HG02938 (cell line): Measurements from ENCODE around the gene PKNOX2.

Source experiments
- ATAC-seq: cut with Tn5 transposase; IDR thresholded peaks from one replicate; pipeline ENCODE4 v1.9.1; 2021; ENCODE audit warnings: mild to moderate bottlenecking, moderate library complexity; ENCODE audit not compliant: unreplicated experiment

PKNOX2 gene

DNA sequence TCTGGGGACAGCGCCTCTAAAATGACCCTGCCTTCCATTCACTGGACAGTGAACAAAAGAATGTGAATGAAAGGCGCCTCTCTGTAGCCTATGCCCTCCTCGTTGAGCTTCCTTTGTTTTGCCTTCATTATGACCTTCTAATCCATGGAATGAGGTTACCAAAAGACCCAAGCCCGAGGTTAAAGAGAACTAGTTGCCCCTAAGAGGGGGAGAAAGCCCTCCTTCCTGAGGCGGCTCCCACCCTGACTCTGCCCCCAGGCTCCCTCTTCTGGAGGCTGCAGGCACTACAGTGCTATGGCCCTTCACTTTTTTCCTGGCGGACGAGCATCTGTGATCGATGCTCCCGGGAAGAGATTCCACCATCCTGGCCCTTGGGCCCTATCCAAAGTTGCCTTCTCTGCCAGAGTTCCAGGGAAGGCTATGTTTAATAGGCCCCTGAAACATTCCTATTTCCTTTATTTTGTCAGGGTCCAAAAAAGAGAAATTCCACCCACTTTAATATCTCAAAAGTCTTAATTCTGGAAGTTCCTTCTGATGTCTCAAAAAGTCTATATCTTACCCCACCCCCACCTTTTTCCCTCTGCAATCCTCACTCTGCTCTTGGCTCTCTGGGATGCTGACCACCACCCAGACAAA is 184.2 kb downstream of the PKNOX2 start:
- ATAC-seq: peak; percentile 52

DNA sequence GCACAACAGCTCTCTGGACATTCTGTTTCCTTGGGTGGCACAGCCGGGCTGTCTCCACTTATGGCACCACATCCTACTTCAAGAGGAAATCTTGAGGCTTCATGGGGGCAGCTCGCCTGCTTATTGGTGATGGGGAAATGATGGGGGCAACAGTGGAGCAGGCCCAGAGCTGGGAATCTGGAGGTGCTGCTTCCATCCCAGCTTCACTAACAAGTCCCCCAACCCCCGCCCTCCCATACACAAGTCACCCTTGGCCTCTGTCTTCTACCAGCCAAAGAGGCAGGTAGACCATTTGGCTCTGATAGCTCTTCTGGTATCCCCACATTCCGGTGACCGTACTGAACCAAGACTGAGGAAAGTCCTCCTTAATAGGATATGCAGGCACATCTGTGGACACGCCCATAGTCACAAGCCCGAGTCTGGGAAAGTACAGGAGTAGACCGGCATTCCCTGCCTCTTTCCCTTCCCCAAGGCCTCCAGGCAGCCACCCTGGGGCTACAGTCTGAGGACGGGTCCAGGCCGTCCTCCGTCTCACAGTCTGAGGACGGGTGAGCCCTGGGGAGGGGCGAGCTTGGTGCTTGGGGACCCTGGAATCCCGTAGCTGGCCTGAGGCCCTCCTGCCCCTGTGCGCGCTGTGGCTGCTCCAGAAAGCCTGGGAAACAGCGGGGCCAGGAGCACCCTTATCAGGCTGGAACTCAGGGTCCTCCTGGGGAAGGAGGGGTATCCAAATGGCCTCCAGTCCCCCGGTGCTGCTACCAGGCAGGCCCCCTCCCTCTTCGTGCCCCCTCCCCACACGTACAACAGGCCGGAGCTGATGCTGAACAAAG is 185.9 kb downstream of the PKNOX2 start:
- ATAC-seq: no peak

DNA sequence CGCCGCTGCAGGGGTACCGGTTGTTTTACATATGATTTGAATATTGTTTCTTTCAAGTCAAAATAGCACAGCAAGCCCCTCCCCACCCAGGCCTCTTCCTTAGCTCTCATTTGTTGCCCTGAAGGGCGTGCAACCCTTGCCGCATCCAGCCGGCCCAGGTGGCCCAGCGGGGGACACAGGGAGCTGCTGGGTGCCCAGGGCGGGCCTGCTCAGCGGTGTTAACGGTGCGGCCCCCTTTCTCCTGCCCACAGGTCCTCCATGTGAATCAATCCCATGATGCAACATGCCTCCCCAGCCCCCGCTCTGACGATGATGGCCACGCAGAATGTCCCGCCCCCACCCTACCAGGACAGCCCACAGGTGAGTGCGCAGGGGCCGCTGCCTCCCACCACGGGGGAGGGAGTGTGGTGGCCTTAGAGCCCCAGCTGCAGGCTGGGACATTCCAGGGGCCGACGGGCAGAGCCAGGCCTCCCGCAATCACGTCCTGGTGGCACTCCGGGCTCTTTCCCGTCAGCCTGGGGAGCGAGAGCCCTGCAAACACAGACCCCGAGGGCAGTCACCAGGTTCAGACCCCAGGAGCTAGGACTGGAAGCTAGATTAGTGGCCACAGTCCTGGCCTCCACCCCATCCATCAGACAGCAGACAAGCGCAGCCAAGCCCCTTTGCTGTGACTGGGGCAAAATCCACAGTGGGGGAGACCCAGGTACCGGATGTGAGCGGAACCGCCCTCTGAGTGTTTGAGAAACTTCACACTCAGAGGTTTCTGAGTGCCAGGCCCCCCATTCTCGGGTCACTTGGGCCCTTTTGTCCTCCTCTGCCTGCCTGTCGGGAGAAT is 186.7 kb downstream of the PKNOX2 start:
- ATAC-seq: no peak

DNA sequence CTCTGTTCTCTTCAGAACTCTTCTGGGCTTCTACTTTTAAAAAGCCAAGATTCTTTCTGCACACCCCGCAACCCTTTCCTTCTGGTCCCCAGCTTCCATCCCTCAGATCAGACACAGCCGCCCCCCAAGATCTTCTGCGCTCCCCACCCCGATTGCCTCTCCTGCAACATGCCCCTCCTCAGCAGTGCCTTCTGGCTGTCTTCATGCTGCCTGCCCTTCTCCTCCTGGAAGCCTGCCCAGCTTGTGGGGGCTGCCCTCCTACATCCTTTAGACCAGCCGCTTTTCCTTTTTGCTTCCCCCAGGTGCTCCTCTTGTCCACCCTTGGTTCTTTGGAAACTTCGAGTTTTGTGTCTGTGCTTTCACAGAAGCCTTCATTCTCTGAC is 187.3 kb downstream of the PKNOX2 start:
- no peak for ATAC-seq

DNA sequence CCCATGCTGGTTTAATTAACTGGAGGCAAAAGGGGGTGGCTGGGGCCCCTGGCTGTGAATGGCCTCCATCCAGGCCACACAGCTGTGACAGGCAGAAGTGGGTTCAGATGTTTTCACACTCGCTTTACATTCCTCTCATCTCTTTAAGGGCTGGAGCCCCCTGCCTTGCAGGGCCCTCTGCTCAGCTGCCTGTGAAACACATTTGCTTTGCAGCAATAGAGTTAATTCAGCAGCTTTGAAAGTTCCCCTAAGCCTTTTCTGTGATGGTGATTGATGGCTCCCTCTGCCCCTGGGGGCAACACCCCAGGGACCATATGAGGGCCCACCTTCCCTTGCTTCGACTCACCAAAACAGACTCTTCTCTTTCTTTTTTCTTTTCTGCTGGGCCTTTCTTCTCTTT is 192.2 kb downstream of the PKNOX2 start:
- ATAC-seq: no peak

DNA sequence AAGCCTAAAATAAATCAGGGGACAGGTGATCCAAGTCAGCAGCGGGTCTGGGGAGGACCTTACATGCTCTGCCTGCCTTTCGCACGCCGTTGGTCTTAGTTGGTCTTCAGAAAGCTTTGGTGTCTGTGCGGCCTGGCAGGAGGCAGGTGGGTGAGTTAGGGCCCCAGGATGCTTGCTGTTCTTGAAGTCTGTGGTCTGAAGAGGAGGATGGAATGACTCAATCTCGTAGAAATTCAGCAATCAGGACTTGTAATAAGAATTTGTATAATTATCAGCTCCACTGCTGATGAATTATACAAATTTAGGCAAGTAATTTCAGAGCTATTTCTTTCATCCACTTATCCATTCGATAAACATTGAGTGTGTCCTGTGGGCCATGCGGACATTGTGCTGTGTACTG is 193.0 kb downstream of the PKNOX2 start:
- ATAC-seq: no peak

DNA sequence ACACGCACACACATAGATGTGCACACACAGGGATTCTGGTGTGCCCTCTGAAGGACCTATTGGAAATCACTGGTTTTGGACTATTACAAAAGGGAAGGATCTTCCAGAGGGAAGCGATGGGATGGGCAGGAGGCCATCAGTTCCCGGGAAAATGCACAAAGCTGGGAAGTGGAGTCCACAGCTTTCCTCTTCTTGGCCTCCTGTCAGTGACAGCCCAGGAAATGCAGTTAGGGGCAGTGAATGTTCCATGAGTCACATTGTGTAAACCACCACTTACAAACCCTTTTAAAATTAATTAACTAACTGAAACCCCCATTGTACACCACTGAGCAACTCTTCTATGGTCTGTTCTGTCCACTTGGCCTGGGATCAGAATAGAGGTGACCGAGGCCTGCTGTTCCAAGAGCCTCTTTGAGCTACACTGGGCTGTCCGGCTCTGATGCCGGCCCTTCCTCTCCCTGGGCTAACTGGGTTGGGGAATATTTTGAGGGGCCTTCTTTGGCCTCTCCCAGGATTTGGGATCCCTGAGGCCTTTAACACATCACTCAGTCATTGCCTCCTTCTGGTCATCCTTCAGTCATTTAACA is 193.8 kb downstream of the PKNOX2 start:
- ATAC-seq: no peak

DNA sequence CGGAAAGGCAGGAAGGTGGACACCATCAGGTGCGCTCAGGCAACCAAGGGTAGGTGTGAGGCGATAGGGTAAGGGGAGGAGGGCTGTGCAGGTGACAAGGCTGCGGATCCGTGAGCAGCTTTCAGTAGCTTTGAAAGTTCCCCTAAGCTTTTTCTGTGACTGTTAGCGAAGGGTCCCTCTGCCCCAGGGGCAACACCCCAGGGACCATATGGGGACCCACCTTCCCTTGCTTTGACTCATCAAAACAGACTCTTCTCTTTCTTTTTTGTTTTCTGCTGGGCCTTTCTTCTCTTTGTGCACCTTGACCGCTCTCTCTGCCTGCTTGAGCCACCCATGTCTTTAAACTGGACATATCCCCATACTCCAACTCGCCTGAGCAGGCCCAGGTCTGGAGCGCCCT is 194.6 kb downstream of the PKNOX2 start:
- no peak for ATAC-seq

DNA sequence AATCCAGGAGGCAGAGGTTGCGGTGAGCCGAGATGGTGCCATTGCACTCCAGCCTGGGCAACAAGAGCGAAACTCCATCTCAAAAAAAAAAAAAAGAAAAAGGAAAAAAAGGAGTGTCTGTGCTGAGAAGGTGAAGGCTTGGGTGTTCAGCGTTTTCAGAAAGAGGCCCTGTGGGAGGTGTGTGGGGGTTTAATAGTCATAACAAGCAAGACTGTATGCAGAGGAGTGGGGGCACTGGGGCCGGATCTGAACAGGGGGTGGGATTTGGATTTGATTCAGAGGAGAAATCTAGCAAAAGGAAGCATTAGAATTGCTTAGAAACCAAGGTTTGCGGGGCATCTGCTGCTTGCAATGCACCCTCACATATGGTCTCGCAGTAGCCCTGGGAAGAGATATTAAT is 195.5 kb downstream of the PKNOX2 start:
- no peak for ATAC-seq

DNA sequence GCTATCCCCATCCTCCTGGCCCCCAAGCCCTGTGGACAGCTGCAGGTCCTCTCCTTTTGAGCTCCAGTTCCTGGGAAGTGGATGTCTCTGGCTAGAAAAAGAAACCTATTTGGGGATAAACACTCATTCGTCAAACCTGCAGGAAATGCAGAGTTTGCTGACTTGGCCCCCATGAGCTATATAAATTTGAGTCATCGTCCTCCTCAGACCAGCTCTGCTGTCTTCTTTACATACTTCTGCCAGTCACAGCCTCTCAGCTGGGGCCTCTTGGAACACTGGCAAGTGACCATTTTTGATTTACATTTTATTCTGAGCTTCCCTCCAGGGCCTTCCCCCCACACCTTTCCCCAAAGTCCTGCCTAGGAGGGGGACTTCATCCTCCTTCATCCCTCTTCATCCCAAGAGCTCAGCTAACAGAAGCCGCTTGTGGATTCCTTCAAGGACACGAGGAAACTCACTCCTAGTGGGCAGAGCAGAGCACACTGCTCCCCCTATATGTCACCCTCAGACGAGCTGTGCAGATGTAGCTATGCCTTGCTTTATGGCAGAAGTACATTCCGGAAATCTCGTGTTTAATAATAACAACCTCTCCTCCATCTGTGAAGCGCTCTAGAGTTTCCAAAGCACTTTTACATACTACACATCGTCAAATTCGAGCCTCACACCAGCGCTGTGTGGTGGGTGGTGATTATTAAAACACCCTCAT is 199.7 kb downstream of the PKNOX2 start:
- no peak for ATAC-seq

DNA sequence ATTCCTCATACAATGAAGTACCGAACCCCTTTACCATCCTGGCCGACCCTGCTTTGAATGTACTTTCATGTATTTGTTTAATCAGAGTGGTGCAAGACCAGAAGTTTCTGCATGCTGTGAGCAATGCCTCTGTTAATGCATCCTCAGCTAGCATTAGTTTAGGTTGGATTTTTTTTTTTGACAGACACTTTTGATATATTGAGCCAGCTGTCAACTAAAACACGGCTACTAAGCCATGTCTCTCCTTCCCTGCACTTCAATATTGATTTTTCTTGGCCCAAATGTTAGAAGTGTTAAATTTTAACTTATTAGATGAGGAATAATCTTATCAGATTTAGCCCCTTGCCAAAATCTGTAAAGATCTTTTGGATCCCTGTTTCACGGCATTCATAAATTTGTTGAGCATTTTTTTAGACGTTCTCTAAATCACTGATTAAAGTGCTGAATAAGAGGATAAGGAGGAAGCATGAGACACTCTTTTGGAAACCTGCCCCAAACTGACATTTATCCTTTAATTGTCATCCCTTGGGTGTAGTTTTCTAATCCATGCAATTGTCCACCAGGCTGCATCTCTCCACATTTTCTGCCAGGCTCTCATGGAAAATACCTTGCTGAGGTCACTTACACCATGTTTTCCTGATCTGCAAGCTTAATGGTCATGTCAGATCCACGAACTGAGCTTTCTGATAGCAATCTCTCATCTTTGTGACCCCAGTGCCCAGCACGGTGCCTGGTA is 200.8 kb downstream of the PKNOX2 start:
- no peak for ATAC-seq

DNA sequence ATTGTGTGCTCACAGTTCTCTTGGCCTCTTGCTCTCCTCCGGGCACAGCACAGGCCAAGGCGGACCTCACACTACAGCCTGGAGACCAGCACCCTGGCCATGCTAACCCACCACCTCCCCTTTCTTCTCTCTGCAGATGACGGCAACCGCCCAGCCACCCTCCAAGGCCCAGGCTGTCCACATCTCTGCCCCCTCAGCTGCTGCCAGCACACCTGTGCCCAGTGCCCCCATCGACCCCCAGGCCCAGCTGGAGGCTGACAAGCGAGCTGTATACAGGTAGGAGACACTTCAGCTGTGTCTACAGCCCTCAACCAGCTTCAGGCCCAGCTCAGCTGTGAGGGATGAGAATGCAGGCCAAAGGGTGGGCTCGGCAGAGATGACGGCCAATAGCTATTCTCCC is 203.2 kb downstream of the PKNOX2 start:
- ATAC-seq: no peak

DNA sequence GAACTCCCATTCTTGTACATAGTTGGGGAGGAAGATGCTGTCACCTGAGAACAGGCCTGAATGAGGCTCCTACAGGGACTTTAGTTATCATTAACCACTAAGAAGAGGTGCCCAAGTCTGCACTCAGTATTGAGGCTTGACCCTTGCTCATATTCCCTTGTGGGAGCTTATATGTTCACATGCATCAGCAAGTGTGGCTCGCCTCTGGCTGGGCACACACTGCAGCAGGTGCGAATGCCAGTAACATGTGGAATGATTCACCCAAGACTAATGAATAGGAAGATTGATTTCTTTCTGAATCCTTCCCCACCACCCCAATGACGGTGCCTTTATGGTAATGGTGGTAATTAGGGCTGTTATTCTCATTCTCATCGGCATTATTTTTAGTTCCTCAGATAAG is 204.2 kb downstream of the PKNOX2 start:
- no peak for ATAC-seq

DNA sequence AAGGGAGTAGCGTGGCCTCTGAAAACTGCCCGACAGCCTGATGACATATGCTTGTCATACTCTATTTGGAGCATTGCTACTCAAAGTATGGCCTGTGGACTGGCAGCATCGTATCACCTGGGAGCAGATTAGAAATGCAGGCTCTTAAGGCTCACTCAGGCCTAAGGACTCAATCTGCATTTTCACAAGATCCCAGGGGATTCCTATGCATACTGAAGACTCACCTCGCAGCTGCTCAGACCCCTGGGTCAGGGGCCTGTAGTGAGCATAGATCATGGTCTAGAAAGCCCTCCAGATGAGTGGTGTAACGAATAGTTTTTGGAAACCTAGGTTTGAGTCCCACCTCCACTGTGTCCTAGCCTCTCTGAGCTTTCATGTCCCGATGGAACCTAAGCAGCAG is 205.3 kb downstream of the PKNOX2 start:
- no peak for ATAC-seq

DNA sequence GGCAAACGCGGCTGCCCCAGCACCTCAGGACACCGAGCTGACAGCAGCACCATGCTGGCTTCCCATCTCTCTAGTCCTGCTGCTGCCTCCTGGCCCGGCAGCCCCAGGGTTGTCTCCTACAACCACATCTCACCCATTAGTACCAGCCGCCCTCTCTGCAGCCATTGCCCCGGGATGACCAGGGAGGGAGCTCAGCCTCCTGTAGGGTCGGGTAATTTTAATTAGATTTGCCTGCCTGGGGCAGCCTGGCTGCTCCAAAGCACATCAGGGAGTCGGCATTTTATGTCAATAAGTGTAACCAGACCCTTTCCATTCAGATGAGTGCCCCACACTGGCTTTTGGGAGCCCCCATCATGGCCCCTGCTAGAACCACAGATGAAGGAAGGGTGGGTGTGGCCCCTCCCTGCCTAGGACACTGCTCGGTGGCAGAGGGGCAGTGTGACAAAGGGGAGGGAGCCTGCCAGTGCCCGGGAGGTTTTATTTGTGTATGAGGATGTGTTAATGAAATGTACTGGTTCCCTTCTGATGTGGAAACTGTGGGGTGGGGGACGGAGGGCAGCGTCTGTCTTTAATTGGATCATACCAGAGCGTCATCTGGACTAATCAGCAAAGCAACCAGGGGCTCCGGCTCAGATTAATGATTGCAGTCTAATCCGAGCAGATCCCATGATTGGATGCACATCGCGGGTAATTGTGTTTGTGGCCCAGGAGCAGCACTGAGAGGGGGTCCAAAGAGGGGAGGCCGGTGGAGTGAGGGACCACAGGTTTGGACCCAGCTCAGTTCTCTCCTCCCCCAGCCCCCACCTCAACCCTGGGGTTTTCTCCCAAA is 206.2 kb downstream of the PKNOX2 start:
- ATAC-seq: no peak

DNA sequence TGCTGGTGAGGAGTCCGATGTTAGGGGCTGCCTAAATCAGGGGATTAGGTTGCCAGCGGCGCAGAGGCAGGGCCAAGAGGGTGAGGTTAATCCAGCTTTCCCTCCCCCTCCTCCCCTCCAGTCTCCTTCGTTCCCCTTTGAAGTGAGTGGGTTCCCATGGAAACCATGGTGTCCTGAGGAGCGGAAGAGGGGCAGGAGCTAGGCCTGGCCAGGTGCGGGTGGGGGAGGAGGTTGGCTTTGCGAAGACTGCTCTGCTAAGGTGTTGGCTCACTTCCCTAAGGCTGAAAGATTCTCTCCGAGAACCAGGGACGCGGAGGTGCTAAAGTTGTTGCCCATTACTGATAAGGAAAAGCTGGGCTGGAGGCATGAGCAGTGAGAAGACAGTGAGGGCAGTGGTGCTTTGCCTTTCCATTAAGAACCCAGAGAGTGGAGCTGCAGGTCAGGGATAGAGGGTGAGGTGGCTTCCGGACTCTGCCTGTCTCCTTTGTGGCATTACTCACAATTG is 206.9 kb downstream of the PKNOX2 start:
- no peak for ATAC-seq

DNA sequence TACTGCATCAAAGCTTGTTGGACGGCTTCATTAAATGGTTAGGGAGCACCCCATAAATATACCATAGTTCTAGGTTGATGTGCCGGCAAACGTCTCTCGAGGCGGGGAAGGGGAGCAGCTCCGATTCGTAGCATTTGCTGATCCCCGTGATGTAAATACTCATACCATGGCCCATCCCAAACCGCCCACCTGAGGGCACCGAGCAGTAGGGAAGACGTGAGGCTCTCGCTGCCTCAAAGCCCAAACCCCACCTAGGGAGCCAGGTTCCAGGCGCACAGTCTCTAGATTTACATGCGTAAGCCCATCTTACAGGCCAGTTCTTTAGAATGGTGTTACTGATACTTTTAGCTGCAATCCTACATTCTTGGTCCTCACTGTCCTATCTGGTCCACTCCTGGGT is 207.5 kb downstream of the PKNOX2 start:
- no peak for ATAC-seq

DNA sequence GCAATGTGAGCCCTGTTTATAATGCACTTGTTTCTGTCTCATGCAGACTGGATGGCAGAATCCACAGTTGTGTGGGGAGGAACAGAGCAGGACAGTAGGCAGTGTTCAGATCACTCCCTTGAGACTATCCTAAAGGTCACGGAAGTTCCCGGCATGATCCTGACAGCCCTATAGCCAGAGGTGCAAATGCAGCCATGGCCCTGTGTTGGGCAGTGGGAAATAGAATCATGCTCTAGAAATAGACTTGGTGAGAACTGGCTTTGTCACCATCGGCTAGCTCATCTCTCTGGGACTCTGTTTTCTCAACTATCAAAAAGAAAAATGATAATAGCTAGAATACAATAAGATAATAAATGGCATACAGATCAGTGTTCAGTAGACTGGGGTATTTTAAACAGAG is 208.4 kb downstream of the PKNOX2 start:
- ATAC-seq: no peak
